HG03342 (cell line): ENCODE measurements around the gene SPOCD1.

Experiments
- ATAC-seq: cut with Tn5 transposase; IDR thresholded peaks from one replicate; pipeline ENCODE4 v1.9.1; 2021; ENCODE audit warnings: mild to moderate bottlenecking, moderate library complexity; ENCODE audit not compliant: unreplicated experiment

Gene SPOCD1

DNA sequence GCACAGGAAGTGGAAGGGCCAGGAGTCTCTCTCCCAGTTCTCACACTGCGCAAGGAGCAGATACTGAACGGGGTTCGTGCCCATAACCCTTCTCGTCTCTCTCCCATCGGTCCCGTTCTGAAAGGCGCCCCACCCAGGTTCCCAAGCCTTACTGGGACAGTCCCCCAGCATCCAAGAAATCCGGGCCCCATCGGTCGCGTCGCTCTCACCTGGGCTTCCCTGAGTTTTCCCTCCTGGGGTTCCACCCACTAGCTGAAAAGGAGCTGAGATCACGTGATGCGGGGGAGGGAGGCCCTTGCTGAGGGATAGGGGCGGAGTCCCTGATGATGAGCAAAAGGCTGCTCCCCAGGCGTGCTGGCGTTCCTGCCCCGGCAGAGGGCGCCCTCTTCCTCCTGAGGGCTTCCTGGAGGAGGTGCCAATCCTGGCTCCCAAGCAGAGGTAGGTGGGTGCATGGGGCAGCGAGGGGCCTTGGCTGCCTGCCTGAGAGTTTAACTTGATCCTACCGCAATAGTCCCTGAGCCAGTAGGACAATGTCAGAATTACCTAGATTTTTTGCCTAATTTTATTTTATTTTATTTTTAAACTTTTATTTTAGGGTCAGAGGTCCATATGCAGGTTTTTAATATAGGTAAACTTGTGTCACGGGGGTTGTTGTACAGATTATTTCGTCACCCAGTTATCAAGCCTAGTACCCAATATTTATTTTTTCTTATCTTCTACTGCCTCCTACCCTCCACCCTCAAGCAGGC lies at the start of gene SPOCD1:
SPOCD1 (minus strand) TSS at position 271 of the 749 bp plus-strand sequence. CDS start 689 bp downstream, outside the sequence.
- ATAC-seq = peak; percentile 49

- no peak for ATAC-seq
These were observed 46.2 kb upstream of the SPOCD1 start for GRCh38 chr1:31862071-31862470.

GRCh38 chr1:31861346-31861745 lies 45.5 kb upstream of the SPOCD1 start:
- ATAC-seq = no peak

- ATAC-seq = no peak
These were observed 44.8 kb upstream of the SPOCD1 start for GRCh38 chr1:31860581-31860980.

GRCh38 chr1:31859719-31860118 lies 43.9 kb upstream of the SPOCD1 start:
- no peak for ATAC-seq

DNA sequence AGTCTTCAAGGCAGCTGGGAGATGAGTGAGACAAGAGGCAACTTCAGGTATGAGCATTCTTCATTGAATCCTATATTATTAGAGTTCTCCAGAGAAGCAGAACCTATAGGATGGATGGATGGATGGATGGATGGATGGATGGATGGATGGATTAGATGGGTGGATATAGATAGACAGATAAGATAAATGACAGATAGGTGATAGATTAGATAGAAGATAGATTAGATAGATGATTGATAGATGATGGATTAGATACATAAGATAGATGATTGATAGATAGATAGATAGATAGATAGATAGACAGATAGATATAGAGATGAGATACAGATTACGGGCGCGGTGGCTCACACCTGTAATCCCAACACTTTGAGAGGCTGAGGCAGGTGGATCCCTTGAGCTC lies 43.2 kb upstream of the SPOCD1 start:
- no peak for ATAC-seq

- no peak for ATAC-seq
These were observed 42.0 kb upstream of the SPOCD1 start for GRCh38 chr1:31857863-31858262.

DNA sequence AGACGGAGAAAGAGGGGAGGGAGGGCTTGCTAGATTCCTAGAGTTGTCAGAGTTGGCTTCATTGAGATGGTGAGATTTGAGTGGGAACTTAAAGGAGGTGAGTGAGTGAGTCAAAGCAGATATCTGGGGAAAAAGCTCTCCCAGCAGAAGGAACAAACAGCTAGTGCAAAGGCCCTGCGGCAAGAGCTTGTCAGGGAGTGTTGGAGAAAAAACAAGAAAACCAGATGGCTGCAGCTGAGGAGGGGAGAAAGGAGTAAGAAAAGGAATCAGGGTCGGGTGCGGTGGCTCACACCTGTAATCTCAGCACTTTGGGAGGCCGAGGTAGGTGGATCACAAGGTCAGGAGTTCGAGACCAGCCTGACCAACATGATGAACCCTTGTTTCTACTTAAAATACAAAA lies 40.3 kb upstream of the SPOCD1 start:
- ATAC-seq = no peak

DNA sequence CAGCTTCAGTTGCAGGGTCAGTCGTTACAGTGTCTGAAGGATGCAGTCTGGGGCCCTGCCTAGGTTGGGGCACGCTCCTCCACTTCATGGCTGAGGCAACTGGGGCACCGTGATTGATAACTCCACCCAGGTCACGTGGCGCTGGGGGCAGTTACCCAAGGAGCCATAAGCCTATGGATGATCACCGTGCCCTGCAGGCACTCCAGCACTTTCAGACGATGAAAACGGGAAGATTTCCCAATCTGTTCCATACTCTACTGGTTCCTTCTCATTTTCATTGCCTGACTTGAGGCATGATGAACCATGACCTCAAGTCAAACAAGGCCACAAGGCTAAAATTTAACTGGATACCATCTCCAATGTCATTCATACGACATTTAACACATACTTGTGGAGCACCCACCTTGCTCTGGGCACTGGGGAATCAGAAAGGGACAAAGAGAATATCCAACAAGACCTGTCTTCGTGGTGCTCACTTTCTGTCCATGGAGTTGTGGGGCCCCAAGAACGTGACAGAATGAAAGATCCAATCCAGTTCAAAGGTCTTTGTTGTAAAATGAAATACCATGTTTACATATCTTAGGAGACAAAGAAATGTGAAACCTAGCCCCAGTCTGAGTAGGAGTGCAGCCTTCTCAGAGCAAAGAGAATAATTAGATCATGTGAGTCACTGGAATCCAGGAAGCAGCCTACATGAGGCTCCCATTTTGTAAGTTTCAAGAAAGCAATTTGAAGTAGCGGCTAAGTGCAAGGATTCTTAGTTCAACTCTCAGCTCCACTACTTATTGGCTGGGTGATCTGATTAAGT lies 39.4 kb upstream of the SPOCD1 start:
- ATAC-seq = no peak

DNA sequence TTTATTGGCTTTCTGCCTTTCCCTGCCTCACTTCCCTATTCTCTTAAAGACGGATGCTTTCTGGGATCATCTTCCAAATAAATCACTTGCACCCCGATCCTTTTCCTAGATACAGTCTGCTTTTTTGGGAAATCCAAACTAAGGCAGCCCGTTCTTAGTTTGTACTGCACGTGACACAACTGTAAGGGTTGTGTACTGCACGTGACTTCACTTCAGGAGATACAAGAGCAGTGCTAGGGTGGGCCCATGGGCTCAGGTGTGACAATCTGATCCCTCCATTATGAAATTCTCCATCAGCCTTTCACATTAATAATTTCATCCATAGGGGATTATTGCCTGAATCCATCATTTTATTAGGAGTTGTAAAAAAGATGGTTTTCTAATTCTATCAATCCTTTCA lies 33.8 kb upstream of the SPOCD1 start:
- ATAC-seq = no peak

GRCh38 chr1:31848381-31848897 lies 32.6 kb upstream of the SPOCD1 start:
- no peak for ATAC-seq

GRCh38 chr1:31846484-31846883 lies 30.7 kb upstream of the SPOCD1 start:
- ATAC-seq = no peak

- ATAC-seq = no peak
These were observed 27.7 kb upstream of the SPOCD1 start for GRCh38 chr1:31843506-31843905.

DNA sequence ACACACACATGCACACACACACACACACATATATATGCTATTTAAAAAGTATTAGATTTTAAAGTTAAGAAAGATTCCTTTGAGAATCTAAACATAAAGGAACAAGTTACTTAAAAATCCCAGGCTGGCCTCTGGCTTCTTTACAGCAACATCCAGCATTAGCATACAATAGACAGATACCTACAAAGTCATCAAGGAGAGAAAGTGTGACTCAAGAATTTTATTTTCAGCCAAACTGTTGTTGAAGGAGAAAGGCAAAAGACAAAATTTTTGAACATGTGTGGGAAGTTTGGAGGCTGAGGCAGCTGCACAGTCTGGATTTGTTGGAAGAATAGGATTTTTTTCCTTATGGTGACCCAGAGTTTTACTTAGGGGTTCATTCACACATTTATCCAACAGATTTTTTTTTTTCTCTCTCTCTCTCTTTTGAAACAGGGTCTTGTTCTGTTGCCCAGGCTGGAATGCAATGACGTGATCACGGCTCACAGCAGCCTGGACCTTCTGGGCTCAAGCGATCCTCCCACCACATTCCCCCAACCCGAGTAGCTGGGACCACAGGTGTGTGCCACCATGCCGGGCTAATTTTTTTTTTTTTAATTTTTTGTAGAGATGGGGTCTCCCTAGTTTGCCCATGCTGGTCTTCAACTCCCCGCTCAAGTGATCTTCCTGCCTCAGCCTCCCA lies 24.0 kb upstream of the SPOCD1 start:
- ATAC-seq = no peak

GRCh38 chr1:31837451-31838158 lies 21.8 kb upstream of the SPOCD1 start:
- no peak for ATAC-seq

DNA sequence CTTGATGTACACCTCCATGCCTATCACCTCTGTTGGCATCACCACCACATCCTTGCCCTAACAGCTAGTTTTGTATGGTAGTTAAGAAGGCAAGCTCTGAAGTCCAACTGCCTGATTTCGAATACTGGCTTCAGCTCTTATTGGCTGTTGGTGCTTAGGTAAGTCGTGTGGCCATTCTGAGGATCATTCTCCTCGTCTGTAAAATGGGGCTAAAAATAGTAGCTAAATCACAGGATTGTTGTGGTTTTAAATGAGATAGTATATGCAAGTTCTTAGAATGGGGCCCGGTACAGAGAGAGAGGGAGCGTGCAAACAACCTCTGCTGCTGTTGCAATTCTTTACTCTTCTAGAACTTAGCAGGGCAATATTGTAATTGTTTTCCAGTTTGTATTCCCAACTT lies 20.8 kb upstream of the SPOCD1 start:
- no peak for ATAC-seq

DNA sequence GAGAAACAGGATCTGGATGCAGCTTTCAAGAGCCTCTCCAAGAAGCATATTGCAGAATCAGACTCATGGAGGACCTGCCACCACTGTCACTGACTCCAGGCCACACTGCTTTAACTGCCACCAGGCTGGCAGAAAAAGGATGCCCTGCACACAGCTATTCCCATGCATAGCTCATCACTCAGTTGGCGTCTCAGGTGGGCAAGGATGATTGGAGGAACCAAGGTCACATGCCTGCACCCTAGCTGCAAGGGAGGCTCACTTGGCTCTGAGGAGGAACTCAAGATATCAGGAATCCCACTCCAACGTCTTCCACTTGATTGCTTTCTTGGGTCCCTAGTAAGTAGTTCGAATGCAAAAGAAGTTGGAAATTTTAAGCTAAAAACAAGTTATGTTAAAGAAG lies 19.6 kb upstream of the SPOCD1 start:
- no peak for ATAC-seq

- no peak for ATAC-seq
These were observed 18.7 kb upstream of the SPOCD1 start for GRCh38 chr1:31834501-31834900.

- no peak for ATAC-seq
These were observed 15.9 kb upstream of the SPOCD1 start for GRCh38 chr1:31831397-31832378.

GRCh38 chr1:31830511-31830910 lies 14.7 kb upstream of the SPOCD1 start:
- no peak for ATAC-seq
